Mammary epithelial cell (primary cell): ENCODE measurements around the gene LDLRAD4.

Source experiments
- CTCF ChIP-seq, 2 donors: IDR thresholded peaks in 1 of 2; conservative IDR thresholded peaks in 1 of 2; 2 replicates each; pipeline ENCODE4 v1.5.1; 2011 to 2012; ENCODE audit warnings: inconsistent platforms in 2 of 2, low read length in 2 of 2, mild to moderate bottlenecking in 2 of 2, control low read depth in 1 of 2, low read depth in 1 of 2; ENCODE audit not compliant: insufficient read depth in 1 of 2; ENCODE audit errors: extremely low read depth in 1 of 2
- EZH2 ChIP-seq: IDR thresholded peaks from 2 replicates; pipeline ENCODE4 v1.6.1; 2012; ENCODE audit warnings: low read length, inconsistent platforms, borderline replicate concordance

- TF ChIP-seq CTCF (conservative IDR thresholded peaks at IDR 0.05 in 1 of 2, IDR thresholded peaks at IDR 0.05 in 1 of 2; ENCODE audit: extremely low read depth in 1 of 2, insufficient read depth in 1 of 2, low read depth in 1 of 2, low read length in 2 of 2) (no peak), EZH2 (no peak)
Measured at GRCh38 chr18:13192970-13193369, 25.6 kb upstream of the LDLRAD4 start.
